ENCODE measurements around the gene STUM. TPM values are rescaled to one million over a fixed set of nuclear protein-coding genes. Genes with fewer than 3 reads are reported as not detected.
"Not testable (repeated sequence)": the region's sequence is repeated elsewhere in the genome, so short reads cannot be mapped to it uniquely, and the experiment has no call there.

STUM gene
- total RNA-seq, 6 donors from 2014 or later, result under 0.01 to 0.98 (median 0.20) TPM; not detected in 1

DNA sequence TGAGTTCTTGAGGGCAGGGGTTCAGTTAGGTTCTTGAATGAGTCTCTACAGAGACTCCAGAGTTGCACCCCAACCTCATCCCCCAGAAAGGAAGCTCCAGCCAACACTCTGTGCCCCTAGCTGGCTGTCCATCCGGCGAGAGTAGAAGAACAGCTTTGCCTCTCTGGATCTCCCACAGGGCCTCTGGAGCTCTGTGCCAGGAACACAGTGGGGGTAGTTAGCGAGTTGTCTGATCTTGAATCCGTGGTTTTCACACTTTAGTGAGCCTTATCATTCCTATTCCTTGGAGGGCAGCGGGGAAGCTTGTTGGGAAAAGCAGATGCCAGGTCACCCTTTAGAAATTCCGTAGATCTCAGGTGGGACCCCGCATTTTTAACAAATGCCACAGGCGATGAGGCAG lies 45.0 kb downstream of the STUM start:
- H3K9me3 ChIP-seq, result peaks cover 0 to 5% (median 0%) of the 10 kb centered on the region in 4 donors
- H3K27me3 ChIP-seq, result no peaks in the 10 kb centered on the region
- TF ChIP-seq POLR2A (IDR thresholded peaks at IDR 0.05) (no peak), POLR2AphosphoS5 (IDR thresholded peaks at IDR 0.05) (no peak), EP300 (IDR thresholded peaks at IDR 0.05) (no peak)
- TF ChIP-seq, protein P1, sequence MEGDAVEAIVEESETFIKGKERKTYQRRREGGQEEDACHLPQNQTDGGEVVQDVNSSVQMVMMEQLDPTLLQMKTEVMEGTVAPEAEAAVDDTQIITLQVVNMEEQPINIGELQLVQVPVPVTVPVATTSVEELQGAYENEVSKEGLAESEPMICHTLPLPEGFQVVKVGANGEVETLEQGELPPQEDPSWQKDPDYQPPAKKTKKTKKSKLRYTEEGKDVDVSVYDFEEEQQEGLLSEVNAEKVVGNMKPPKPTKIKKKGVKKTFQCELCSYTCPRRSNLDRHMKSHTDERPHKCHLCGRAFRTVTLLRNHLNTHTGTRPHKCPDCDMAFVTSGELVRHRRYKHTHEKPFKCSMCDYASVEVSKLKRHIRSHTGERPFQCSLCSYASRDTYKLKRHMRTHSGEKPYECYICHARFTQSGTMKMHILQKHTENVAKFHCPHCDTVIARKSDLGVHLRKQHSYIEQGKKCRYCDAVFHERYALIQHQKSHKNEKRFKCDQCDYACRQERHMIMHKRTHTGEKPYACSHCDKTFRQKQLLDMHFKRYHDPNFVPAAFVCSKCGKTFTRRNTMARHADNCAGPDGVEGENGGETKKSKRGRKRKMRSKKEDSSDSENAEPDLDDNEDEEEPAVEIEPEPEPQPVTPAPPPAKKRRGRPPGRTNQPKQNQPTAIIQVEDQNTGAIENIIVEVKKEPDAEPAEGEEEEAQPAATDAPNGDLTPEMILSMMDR (IDR thresholded peaks at IDR 0.05), result no peak
- 86 to 92% methylated on average over 8 of the region's 8 CpGs for WGBS, 2 donors
- H3K36me3 ChIP-seq, result no peaks in the 10 kb centered on the region
- H3K4me3 ChIP-seq, result no peak overlapping the region
- ATAC-seq (ENCODE audit: low FRiP score in 2 of 2) (no peak), DNase-seq (no peak)
- no peaks in the 10 kb centered on the region for H3K4me1 ChIP-seq
- no peak overlapping the region for H3K27ac ChIP-seq

DNA sequence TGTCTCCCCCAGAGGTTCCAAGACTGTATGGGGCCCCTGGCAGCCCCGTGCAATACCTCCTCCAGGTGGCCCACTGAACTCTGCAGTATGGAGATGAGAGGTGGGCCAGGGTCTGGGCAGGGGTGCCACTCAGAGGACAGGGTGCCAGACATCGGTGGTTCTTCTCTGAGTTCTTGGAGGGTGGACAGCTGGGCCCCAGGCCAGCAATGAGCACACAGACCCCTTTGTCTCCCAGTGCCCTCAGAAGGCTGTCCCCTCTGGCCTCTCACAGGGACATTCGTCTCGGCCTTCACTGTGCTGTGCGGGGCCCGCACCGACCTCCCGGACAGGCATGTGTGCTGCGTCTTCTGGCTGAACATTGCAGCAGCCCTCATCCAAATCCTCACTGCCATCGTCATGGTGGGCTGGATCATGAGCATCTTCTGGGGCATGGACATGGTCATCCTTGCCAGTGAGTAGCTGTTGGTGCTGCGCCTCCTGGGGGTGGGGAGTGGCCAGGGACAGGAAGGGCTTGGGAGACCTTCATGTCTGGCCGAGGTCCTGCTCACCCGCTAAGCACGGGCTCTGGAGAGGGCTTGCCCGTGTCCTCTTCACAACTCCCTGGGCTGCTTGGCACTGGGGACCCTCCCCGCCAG lies 48.1 kb downstream of the STUM start:
- Histone ChIP-seq H3K27ac (no peak overlapping the region), H3K36me3 (no peaks in the 10 kb centered on the region), H3K4me3 (no peak overlapping the region), H3K9me3 (peaks cover 0 to 5% (median 0%) of the 10 kb centered on the region in 4 donors), H3K27me3 (no peaks in the 10 kb centered on the region), H3K4me1 (no peaks in the 10 kb centered on the region)
- WGBS, 2 donors, result 86 to 94% methylated on average over 11 to 15 of the region's 16 CpGs
- ATAC-seq (ENCODE audit: low FRiP score in 2 of 2), result peak in 1 of 2 donors; percentile 17
- DNase-seq, result no peak
- no peak for TF ChIP-seq EP300 (IDR thresholded peaks at IDR 0.05)
- TF ChIP-seq POLR2A (IDR thresholded peaks at IDR 0.05), result no peak
- no peak for TF ChIP-seq POLR2AphosphoS5 (IDR thresholded peaks at IDR 0.05)

DNA sequence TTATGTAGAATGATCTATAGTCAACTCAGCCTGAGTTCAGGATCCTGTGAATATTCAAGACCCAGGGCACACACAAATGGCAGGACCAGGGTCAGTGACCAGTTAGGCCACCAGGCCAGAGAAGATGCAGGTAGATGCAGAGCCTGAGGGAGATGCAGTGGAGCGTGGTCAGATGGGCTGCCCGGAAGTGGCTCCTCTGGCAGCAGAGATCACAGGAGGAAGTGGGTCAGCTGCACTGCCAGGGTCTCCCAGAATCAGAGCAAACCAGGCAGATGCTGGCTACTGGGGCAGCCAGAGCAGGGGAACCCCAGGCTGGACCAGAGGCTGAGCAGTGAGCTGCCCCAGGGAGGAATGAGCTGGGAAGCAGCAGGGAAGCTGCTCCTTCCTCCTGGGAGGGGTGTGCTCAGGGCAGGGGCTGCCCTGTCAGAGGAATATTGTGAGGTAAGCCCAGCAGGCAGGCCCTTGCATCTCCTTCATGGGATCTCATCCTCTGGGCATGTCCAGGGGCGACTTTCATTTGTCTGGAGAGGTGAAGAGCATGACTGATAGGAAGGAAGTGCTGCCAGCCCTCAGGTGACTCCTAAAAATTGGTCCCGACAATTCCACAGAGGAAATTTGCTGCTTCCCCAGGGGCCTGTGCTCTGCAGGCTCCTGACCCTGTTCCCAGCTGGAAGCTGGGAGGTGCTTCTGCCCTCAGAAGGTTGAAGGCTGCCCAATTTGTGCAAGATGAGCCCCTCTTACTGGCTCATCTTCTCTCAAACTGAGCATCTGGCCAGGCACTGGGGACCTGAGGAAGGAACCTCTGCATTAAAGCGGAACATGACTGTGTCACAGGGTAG lies 49.3 kb downstream of the STUM start:
- no peak overlapping the region for H3K27ac ChIP-seq
- TF ChIP-seq POLR2AphosphoS5 (IDR thresholded peaks at IDR 0.05) (no peak), POLR2A (IDR thresholded peaks at IDR 0.05) (no peak), EP300 (IDR thresholded peaks at IDR 0.05) (no peak)
- TF ChIP-seq, protein P1 (IDR thresholded peaks at IDR 0.05), result no peak
- no peaks in the 10 kb centered on the region for H3K36me3 ChIP-seq
- no peaks in the 10 kb centered on the region for H3K27me3 ChIP-seq
- no peak for DNase-seq
- WGBS, 2 donors, result 77 to 82% methylated on average over 3 to 5 of the region's 5 CpGs
- peaks cover 0 to 5% (median 0%) of the 10 kb centered on the region in 4 donors for H3K9me3 ChIP-seq
- no peak overlapping the region for H3K4me3 ChIP-seq
- peaks cover 0 to 6% (median under 1%) of the 10 kb centered on the region in 4 donors for H3K4me1 ChIP-seq
- no peak for ATAC-seq (ENCODE audit: low FRiP score in 2 of 2)

DNA sequence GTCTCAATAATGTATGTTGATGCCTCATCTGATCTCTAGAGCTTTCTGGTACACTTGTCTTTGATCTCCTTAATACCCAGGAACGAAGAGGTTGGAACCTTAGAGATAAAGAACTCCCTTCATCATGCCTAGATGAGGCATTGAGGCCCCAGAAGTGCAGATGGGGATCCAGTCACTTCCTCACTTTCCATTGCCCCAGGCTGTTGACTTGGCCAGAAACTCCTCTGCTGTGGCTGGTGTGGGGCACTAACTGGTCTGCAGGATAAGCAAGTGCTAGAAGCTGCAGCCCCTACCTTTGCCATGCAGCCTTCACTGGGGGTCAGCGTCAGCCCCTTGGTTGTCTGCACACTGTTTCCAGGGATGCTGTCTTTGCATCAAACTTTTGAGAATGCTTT lies 49.9 kb downstream of the STUM start:
- H3K27me3 ChIP-seq, result no peaks in the 10 kb centered on the region
- H3K27ac ChIP-seq, result no peak overlapping the region
- TF ChIP-seq POLR2A (IDR thresholded peaks at IDR 0.05), result no peak
- TF ChIP-seq EP300 (IDR thresholded peaks at IDR 0.05), result no peak
- no peak for TF ChIP-seq POLR2AphosphoS5 (IDR thresholded peaks at IDR 0.05)
- TF ChIP-seq, protein P1 (IDR thresholded peaks at IDR 0.05), result no peak
- peaks cover 0 to 5% (median 0%) of the 10 kb centered on the region in 4 donors for H3K9me3 ChIP-seq
- DNase-seq (no peak), ATAC-seq (ENCODE audit: low FRiP score in 2 of 2) (no peak)
- H3K36me3 ChIP-seq, result no peaks in the 10 kb centered on the region
- peaks cover 2 to 12% (median 5%) of the 10 kb centered on the region in 4 donors for H3K4me1 ChIP-seq
- no peak overlapping the region for H3K4me3 ChIP-seq
- WGBS, 2 donors, result 78 to 93% methylated on average over 1 to 2 of the region's 2 CpGs

DNA sequence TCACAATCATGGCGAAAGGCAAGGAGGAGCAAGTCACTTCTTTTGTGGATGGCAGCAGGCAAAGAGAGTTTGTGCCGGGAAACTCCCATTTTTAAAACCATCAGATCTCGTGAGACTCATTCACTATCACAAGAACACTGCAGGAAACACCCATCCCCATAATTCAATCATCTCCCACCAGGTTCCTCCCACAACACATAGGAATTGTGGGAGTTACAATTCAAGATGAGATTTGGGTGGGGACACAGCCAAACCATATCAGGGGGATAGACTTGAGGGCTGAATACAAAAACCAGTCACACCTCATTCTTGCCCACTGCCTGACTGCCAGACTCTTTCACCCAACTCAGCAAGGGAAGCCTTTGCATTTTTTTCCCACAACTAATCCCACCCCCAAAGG lies 50.4 kb downstream of the STUM start:
- H3K36me3 ChIP-seq; H3K9me3 ChIP-seq; H3K27me3 ChIP-seq; DNase-seq; ATAC-seq (ENCODE audit: low FRiP score in 2 of 2); H3K27ac ChIP-seq; H3K4me3 ChIP-seq: not testable (repeated sequence)
- 89 to 92% methylated on average over 3 of the region's 3 CpGs for WGBS, 2 donors
- peaks cover 4 to 15% (median 7%) of the 10 kb centered on the region in 4 donors for H3K4me1 ChIP-seq

Data from upper lobe of left lung (tissue), 6 donors.